GM21447 (cell line): Measurements from ENCODE around the gene BFSP1.

Experiments
- ATAC-seq: cut with Tn5 transposase; IDR thresholded peaks from one replicate; pipeline ENCODE4 v1.9.1; 2021; ENCODE audit not compliant: unreplicated experiment

BFSP1 gene

DNA sequence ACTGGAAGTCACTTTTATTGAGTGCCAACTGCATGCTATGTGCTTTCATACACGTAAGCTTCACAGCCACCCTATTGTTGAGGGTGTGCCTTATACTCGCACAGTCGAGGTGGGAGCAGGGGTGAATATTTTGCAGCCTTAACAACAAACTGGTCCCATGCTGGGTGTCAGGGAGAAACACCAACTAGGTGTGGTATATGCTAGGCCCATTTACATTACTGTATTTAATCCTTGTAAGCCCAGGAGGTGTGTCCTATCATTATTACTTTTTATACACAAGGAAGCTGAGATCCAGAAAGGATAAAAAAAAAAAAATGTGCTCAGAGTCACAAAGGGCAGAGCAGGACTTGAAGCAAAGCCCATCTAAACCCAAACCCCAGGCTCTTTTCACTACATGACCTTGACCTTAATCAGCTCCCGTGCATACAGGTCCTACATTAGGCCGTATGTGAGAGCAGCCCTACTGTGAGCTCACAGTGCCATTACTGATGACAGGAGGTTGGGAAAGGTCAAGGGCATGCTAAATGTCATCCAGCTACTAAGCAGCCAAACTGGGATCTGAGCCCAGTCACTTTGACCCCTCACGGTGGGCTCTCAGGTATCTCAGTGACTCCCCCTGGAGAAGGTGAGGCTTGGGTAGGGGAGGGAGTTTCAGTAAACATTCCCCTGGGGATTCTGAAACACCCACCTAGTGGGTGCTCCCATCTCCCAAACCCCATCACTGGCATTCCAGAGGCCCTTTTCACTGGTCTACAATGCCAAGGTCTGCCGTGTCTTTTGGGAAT lies 61.7 kb downstream of the BFSP1 start:
- no peak for ATAC-seq

DNA sequence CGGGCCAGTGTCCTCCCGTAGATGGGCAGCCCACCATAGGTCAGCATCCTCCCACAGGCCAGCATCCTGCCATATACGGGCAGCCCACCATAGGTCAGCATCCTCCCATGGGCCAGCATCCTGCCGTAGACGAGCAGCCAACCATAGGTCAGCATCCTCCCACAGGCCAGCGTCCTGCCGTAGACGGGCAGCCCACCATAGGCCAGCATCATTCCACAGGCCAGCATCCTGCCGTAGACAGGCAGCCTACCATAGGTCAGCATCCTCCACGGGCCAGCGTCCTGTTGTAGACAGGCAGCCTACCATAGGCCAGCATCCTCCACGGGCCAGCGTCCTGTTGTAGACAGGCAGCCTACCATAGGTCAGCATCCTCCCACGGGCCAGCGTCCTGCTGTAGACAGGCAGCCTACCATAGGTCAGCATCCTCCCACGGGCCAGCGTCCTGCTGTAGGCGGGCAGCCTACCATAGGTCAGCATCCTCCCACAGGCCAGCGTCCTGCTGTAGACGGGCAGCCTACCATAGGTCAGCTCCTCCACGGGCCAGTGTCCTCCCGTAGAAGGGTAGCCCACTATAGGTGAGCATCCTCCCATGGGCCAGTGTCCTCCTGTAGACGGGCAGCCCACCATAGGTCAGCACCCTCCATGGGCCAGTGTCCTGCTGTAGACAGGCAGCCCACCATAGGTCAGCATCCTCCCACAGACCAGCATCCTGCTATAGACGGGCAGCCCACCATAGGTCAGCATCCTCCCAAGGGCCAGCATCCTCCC lies 62.9 kb downstream of the BFSP1 start:
- no peak for ATAC-seq

DNA sequence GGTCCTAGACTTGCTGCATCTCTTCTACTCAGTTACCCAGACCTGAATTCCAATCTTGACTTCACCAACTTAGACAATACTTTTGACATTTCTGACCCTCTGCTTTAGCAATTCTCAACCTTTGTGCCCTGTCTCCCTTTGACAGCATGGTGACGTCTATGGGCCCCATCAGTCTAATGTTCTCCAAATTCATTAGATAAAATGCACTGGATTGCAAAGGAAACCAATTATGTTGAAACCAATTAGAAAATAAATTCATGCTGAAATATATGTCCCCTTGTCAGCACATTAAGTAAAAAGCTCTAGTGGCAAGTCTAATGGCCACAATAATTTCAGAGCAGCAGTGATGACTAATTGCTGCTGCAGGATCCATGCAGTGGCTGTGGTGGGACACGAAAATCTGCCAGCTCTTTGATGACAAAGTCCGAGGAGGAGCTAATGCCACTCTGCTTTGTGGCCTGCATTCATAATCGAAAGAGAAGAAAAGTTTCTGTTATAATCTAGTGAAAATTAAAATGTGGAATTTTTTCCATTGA lies 64.0 kb downstream of the BFSP1 start:
- ATAC-seq: no peak

DNA sequence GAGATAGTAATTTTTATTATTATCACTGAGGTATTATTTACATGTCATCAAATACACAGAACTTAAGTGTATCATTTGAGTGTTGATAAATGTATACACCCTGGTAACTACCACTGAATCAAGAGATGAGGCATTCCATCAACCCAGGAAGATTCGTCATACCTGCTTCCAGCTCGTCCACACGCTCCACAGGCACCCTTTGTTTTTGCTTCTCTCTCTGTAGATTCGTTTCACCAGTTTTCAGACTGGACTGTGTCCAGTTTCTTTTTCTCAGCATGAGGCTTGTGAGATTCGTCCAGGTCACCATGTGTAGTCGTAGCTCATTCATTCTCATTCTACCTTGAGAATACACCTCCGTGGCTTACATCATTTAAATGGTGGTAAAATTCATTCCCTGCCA lies 64.5 kb downstream of the BFSP1 start:
- ATAC-seq: no peak

DNA sequence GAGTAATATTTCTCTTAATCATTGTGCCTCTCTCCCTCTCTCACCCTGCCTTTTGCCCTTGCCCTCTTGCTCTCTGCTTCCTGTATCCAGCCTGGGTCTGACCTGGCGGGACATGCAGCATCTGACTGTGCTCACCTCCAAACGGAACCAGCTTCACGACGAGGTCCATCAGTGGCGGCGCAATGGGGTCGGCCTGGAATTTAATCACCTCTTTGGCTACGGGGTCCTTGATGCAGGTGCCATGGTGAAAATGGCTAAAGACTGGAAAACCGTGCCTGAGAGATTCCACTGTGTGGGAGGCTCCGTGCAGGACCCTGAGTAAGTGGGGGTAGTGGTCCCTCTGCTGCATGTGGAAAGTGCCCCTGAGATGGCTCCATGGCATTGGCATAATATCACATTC lies 65.9 kb downstream of the BFSP1 start:
- ATAC-seq: no peak

DNA sequence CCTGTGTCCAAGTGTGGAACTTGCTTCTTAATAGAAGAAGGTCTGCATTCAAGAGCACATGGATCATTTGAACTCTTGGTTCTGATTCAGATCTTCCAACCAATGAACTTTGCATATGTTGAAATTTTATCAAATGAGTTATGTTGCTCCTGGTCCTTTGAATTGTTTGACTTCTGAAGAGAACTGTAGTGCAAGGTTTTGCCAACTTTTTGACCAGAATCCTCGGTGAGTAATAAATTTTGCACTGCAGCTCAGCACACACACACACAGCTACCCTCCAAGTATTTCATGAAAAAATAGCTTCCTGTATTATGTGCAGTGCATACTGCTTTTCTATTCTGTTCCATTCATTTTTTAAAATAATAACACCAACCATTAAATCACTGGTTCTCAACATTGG lies 67.5 kb downstream of the BFSP1 start:
- ATAC-seq: no peak

DNA sequence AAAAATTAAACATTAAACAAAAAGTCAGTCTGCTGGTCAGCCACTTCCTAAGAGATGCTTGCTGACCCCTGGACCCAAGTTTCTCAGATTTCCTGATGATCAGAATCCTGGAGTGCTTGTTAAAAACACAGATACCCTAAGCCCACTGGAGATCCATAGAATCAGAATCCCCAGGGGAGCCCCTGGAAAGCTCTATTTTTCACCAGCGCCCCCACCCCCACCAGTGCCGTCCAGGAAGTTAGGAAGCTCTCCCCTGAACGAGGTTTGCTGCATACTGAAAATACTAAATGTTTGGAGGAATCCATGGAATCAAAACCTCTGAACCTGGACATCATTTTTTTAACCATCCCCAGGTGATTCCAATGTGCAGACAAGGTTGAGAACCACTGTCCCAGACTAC lies 69.2 kb downstream of the BFSP1 start:
- ATAC-seq: no peak

DNA sequence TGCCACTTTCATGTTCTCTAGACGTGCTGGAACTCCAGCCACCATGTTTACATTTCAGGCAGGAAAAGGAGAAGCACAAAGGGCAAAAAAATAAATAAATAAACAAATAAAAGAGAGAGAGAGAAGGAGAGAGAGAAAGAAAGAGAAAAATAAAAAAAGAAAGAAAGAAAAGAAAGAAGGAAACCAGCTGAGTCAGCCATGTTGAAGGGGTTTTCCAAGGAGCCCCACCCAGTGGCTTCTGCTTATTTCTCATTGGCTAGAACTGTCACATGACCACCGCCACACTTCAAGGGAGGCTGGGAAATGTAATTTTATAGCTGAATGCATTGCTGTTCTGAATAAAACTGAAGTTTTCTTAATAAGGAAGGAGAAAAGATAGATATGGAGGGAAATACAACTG lies 71.1 kb downstream of the BFSP1 start:
- no peak for ATAC-seq

DNA sequence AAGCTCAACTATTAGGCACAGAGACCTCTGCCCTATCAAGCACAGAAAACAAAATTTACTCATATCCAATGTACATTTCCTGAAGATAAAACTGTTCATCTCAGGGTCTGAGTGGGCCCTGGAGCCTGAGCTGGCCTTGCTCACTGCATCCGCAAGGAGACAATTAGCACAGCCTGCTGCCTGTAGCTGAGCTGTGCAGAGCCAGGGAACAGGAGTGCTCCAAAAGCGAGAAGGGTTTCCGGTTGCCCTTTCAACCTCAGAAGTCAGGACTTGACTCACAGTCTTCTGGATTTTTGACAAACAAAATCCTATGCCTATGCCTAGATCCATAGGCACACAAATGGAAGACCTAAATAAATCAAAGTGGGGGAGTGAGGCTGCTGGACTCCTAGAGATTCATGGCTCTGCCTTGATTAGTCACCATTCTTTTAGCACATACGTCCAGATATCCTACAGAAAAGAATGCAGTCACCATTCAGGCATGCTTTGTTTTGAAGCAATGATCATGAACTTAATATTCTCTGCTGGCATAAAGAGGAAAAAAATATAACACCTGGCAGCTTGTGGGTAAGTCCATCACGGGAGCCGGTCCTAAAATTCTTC lies 73.5 kb downstream of the BFSP1 start:
- no peak for ATAC-seq

DNA sequence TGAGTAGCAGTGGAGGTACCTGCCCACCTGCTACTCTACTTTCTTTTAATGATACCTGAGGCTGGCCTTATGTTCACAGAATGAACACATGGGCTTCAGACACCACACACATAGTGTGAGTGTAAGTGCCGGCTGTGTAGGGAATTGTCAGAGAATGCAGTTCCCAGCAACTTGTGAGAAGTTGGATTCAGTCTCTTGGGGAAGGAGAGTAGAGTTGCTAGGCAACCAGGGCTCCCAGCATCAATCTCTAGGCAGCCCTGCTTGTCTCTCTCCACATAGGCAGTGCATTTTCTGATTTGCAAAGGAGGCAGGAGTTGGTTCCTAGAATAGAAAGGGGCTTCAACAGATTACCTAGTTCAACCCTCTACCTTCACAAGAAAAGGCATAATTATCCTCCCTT lies 74.1 kb downstream of the BFSP1 start:
- no peak for ATAC-seq

DNA sequence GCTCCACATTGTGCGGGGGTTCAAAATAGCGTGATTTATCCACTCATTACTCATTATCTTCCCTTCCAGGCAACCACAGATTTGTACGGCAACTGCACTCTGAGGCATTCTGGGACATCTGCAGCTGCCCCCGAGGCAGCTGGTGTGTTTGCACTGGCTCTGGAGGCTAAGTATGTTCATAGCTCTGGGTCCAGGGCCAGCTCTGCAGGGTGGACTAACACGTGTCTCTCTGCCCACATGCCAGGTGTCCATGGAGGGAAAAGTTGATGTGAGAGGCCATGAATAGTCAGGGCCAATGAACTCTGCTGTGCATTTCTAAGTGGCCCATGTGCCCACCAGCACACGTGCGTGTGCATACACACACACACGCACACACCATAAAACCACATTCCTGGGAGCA lies 74.9 kb downstream of the BFSP1 start:
- ATAC-seq: no peak

DNA sequence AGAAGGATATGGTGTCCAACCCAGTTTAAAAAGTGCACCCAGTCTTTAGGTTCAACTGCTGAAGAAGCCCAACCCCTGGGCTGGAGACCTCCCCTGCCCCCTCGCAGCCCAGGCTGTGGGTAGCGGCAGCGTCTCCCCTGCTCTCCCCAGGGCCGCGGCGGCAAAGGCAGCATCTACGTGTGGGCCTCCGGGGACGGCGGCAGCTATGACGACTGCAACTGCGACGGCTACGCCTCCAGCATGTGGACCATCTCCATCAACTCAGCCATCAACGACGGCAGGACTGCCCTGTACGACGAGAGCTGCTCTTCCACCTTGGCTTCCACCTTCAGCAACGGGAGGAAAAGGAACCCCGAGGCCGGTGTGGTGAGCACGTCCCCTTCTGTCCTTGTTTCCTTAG lies 77.6 kb downstream of the BFSP1 start:
- ATAC-seq: no peak

DNA sequence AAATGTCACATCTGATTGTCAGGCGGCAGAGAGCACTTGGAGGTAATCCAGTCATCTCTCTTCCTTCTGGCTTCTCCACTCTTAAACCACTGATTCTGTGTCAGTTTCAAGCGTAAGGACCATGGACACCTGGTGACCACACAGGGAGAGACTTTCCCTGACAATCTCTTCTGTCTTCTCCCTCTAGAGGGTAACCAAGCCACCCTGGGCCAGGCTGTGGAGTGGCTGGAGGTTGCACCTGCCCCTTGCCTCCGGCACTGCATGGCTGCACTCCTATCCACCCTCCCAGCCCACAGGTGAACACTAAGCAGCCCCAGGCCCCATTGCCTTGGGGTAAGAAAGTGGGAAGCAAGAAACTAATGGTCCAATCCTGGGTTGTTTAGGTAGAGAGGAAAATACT lies 78.7 kb downstream of the BFSP1 start:
- ATAC-seq: no peak

DNA sequence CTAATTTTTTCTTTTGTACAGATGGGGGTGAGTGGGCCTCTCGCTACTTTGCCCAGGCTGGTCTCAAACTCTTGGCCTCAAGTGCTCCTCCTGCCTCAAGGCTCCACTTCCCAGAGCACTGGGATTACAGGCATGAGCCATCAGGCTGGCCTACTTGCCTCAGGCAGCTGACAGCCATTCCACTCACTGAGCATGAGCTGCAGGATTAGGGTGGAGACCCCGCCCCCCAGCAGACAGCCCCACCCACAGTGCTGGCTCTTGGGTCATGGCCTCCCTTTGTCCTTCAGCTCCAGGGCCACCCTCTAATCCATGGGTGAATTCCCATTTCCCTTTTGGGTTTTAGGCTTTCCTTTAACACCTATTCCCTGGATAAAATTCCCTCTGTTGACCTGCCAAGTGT lies 82.1 kb downstream of the BFSP1 start:
- no peak for ATAC-seq

DNA sequence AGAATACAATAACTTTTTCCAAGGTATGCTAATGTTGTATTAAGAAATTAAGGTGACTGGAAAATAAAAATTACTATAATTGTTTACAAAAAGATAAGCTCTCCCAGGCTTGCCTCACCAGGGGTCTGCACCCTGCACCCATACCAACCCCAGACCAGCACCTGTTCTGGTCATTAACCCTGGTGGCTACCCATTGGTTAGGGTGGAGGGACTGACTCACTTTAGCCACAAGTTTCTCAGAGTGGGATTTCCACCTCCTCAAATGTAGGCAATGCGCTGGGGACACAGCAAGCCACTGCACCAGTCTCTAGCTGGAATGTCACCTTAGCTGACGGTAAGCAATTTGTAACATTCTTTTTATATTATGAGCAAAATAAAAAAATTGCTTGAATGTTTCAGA lies 83.1 kb downstream of the BFSP1 start:
- ATAC-seq: no peak

DNA sequence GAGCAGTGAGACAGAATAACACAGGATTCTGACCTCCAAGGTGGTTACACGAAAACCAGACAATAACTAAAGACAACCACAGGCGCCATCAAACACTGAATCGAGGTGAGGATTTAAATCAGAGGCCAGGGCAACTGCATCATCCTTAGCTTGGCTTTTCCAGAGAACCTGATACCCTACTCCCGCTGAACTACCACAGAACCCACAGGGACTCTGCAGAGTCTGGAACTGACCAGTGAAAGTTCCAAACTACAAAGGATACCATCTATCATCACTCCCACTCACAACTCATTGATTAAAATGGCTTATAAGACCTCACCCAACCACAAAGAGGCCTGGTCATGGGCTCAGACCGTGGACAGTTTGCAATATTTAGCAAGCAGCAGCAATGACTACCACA lies 85.0 kb downstream of the BFSP1 start:
- no peak for ATAC-seq

DNA sequence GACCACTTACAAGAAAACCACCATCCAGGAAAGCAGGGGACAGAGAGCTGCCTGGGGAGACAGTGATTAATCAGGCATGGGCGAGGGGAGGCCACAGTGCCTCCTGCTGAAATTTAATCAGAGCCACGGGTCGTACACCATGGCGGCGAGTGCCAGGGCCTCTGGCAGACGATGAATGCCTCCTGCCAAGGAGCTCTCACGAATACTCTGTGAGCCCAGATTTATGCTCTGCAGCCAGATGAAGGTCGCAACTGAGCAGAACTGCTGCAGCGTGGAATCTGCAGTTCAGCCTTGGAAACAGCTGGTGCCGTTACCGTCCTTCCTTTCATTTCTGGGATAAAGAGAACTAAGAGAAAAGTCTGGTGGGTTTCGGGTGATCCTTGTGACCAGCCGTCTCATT lies 85.6 kb downstream of the BFSP1 start:
- ATAC-seq: no peak

DNA sequence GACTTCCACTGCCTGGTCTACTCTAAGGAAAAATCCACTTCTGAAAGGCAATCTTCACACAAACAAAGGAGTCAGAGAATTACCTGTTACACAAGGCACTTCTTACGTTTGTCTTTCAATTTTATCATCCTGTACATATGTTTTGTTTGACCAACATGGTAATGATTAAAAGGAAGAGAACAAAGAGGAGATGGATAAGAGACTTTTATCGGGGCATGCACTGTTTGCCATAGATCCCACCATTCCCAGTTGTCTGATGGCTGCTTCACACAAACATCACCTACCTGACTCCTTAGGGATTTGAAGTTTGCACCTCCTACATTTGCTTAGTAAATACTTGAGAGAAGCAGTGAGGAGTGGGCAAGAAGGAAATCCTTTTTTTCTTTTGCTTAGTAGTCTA lies 87.1 kb downstream of the BFSP1 start:
- no peak for ATAC-seq
